Fibroblast of lung (primary cell): ENCODE results near the gene SERPINA9. TPM values are rescaled to one million over a fixed set of nuclear protein-coding genes. Genes with fewer than 3 reads are reported as not detected.

Experiments used
- DNase-seq, 2 donors: peaks; one replicate each; pipeline versions ENCODE4 v3.0.0 to v3.0.0-alpha.2; 2010; ENCODE audit warnings: low read depth in 2 of 2
- H2AFZ ChIP-seq: 2 replicates; pipeline ENCODE4 v1.5.1; 2012; ENCODE audit warnings: low read length, control low read depth, inconsistent platforms
- H3K27ac ChIP-seq: 2 replicates; pipeline ENCODE4 v1.5.1; 2011; ENCODE audit warnings: low read length, control low read depth; ENCODE audit not compliant: insufficient read depth
- H3K27me3 ChIP-seq: 2 replicates; pipeline ENCODE4 v1.5.1; 2011; ENCODE audit warnings: mild to moderate bottlenecking, low read length; ENCODE audit not compliant: control insufficient read depth, insufficient read depth
- H3K36me3 ChIP-seq: 2 replicates; pipeline ENCODE4 v1.5.1; 2011; ENCODE audit warnings: low read length; ENCODE audit not compliant: control insufficient read depth, insufficient read depth
- H3K4me1 ChIP-seq: 2 replicates; pipeline ENCODE4 v1.5.1; 2011; ENCODE audit warnings: low read length; ENCODE audit not compliant: control insufficient read depth, insufficient read depth; ENCODE audit errors: extremely low read depth
- H3K4me2 ChIP-seq: 2 replicates; pipeline ENCODE4 v1.5.1; 2011; ENCODE audit warnings: low read length, control low read depth; ENCODE audit not compliant: insufficient read depth; ENCODE audit errors: extremely low read depth
- H3K4me3 ChIP-seq, 4 experiments: fragments of 200-600 bp in 1 of 4; sonication (generic) in 1 of 4; replicated peaks in 1 of 4; 2 replicates each; pipeline ENCODE4 v1.5.1; 2011 to 2016; ENCODE audit warnings: low read length in 4 of 4, low read depth in 3 of 4, mild to moderate bottlenecking in 3 of 4, control low read depth in 2 of 4, inconsistent platforms in 1 of 4, mixed read lengths in 1 of 4; ENCODE audit not compliant: insufficient read depth in 1 of 4; ENCODE audit errors: control extremely low read depth in 1 of 4
- H3K79me2 ChIP-seq: 2 replicates; pipeline ENCODE4 v1.5.1; 2012; ENCODE audit warnings: mild to moderate bottlenecking, low read length, inconsistent platforms; ENCODE audit not compliant: control insufficient read depth, insufficient read depth
- H3K9ac ChIP-seq: 2 replicates; pipeline ENCODE4 v1.5.1; 2011; ENCODE audit warnings: mild to moderate bottlenecking, low read length, control low read depth; ENCODE audit not compliant: insufficient read depth
- H3K9me3 ChIP-seq: 2 replicates; pipeline ENCODE4 v1.5.1; 2012; ENCODE audit warnings: low read depth, low read length; ENCODE audit not compliant: control insufficient read depth, insufficient read depth
- H4K20me1 ChIP-seq: 2 replicates; pipeline ENCODE4 v1.5.1; 2011; ENCODE audit warnings: low read length; ENCODE audit not compliant: control insufficient read depth, insufficient read depth; ENCODE audit errors: extremely low read depth
- EZH2 ChIP-seq: IDR thresholded peaks from 2 replicates; pipeline ENCODE4 v1.5.1; 2012; ENCODE audit warnings: low read length, control low read depth, mild to moderate bottlenecking; ENCODE audit errors: missing control alignments
- polyA plus RNA-seq, 2 donors: library from polyadenylated mRNA; depleted of rRNA in 1 of 2; stranded (reverse) in 1 of 2; unstranded in 1 of 2; fragments of >200 nt; gene quantifications; 2 replicates each; pipeline ENCODE4 v1.2.1, GENCODE V29; 2011 to 2012; ENCODE audit warnings: missing spikeins in 1 of 2
- total RNA-seq: library from RNA; depleted of rRNA; stranded (reverse); fragments of >200 nt; gene quantifications from 2 replicates; pipeline ENCODE4 v1.2.1, GENCODE V29; 2014
- TF ChIP-seq, protein P1 (sequence below), 2 donors: IDR thresholded peaks in 1 of 2; conservative IDR thresholded peaks in 1 of 2; 1 replicate in 1 of 2; 2 replicates in 1 of 2; pipeline ENCODE4 v1.5.1; 2011 to 2012; ENCODE audit warnings: low read length in 2 of 2, control low read depth in 1 of 2, inconsistent platforms in 1 of 2, low read depth in 1 of 2, mild to moderate bottlenecking in 1 of 2

The SERPINA9 gene
- total and polyA plus RNA-seq, 2 donors (not counting 1 experiment from before 2014, with no cell fraction given), result not detected

DNA sequence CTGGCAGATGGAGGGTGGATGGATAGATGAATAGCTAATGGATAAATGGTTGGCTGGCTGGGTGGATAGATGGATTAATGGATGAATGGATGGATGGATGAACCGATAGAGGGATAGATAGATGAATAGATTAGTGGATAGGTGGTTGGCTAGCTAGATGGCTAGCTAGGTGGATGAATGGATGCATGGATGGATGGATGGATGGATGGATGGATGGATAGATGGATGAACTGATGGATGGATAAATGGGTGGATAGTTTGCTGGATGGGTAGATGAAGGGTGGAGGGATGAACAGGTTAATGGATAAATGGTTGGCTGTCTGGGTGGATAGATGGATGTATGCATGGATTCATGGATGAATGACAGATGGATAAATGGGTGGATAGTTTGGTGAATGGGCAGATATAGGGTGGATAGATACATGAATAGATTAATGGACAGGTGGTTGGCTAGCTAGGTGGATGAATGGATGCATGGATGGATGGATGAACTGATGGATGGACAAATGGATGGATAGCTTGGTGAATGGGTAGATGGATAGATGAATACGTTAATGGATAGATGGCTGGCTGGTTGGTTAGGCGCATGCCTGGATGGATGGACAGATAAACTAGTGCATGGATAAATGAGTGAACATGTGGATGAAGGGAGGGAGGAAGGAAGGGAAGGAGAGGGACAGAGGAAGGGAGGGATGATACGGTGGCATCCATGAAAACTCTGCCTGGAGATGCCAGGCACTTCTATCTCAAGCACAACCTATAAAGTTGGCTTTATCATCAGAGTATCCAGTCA, 8.1 kb downstream of the SERPINA9 start:
- H3K79me2 ChIP-seq, result no peaks in the 10 kb centered on the region
- no peaks in the 10 kb centered on the region for H3K9me3 ChIP-seq
- H3K27me3 ChIP-seq, result no peaks in the 10 kb centered on the region
- DNase-seq, result no peak
- H3K4me3 ChIP-seq, result no peak overlapping the region
- no peaks in the 10 kb centered on the region for H3K4me1 ChIP-seq
- TF ChIP-seq, protein P1, sequence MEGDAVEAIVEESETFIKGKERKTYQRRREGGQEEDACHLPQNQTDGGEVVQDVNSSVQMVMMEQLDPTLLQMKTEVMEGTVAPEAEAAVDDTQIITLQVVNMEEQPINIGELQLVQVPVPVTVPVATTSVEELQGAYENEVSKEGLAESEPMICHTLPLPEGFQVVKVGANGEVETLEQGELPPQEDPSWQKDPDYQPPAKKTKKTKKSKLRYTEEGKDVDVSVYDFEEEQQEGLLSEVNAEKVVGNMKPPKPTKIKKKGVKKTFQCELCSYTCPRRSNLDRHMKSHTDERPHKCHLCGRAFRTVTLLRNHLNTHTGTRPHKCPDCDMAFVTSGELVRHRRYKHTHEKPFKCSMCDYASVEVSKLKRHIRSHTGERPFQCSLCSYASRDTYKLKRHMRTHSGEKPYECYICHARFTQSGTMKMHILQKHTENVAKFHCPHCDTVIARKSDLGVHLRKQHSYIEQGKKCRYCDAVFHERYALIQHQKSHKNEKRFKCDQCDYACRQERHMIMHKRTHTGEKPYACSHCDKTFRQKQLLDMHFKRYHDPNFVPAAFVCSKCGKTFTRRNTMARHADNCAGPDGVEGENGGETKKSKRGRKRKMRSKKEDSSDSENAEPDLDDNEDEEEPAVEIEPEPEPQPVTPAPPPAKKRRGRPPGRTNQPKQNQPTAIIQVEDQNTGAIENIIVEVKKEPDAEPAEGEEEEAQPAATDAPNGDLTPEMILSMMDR (conservative IDR thresholded peaks at IDR 0.05 in 1 of 2, IDR thresholded peaks at IDR 0.05 in 1 of 2; ENCODE audit: low read depth in 1 of 2, low read length in 2 of 2), result no peak
- TF ChIP-seq EZH2, result no peak
- no peak overlapping the region for H2AFZ ChIP-seq
- no peaks in the 10 kb centered on the region for H3K36me3 ChIP-seq
- H4K20me1 ChIP-seq, result no peaks in the 10 kb centered on the region
- no peak overlapping the region for H3K27ac ChIP-seq
- no peak overlapping the region for H3K4me2 ChIP-seq
- H3K9ac ChIP-seq, result no peak overlapping the region

DNA sequence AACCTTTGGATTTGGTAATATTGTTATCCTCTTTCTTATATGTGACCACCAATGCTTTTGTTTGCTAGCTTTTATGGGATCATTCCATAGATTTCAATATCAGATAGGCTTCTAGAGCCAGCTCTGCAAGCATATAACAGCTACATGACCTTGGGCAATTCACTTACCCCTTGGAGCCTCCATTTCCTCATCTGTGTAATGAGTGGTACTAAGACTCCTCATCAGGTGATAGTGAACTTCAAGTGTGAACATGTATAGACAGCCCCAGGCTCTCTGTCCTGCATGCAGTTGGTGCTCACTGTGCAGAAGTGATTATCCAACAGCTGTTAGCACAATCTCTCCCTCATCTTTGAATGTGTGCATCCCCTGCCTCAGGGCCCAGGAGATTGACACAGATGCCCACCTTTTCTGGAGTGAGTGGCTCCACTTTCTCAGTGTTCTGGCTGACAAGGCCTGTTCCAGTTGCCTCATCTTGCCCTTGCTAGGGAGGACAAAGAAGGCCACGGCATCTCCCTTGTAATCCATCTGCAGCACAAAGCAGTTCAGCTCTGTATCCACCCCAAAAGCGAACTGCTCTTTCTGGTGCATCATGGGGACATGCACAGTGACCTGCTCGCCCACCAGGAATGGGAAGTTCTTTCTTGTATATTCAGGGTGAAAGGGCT, 9.2 kb downstream of the SERPINA9 start:
- Histone ChIP-seq H2AFZ (no peak overlapping the region), H4K20me1 (no peaks in the 10 kb centered on the region), H3K4me2 (no peak overlapping the region), H3K4me1 (no peaks in the 10 kb centered on the region), H3K9me3 (no peaks in the 10 kb centered on the region), H3K27me3 (no peaks in the 10 kb centered on the region), H3K4me3 (no peak overlapping the region), H3K27ac (no peak overlapping the region), H3K79me2 (no peaks in the 10 kb centered on the region), H3K36me3 (no peaks in the 10 kb centered on the region), H3K9ac (no peak overlapping the region)
- TF ChIP-seq, protein P1 (conservative IDR thresholded peaks at IDR 0.05 in 1 of 2, IDR thresholded peaks at IDR 0.05 in 1 of 2; ENCODE audit: low read depth in 1 of 2, low read length in 2 of 2), result no peak
- DNase-seq, result no peak

GRCh38 chr14:94465042-94465441, 11.0 kb downstream of the SERPINA9 start:
- no peak for TF ChIP-seq EZH2
- Histone ChIP-seq H3K36me3 (no peaks in the 10 kb centered on the region), H3K4me2 (no peak overlapping the region)

More at GRCh38 chr14:94465042-94465441, 11.0 kb downstream of the SERPINA9 start:
- no peak overlapping the region for H3K27ac ChIP-seq
- no peaks in the 10 kb centered on the region for H3K79me2 ChIP-seq
- H3K9me3 ChIP-seq, result no peaks in the 10 kb centered on the region
- no peak for DNase-seq
- H3K27me3 ChIP-seq, result no peaks in the 10 kb centered on the region
- H4K20me1 ChIP-seq, result no peaks in the 10 kb centered on the region
- H3K4me3 ChIP-seq, result no peak overlapping the region
- no peak overlapping the region for H2AFZ ChIP-seq
- H3K9ac ChIP-seq, result no peak overlapping the region
- no peaks in the 10 kb centered on the region for H3K4me1 ChIP-seq
